HG03460 (cell line): ENCODE measurements around the gene RAPGEF1.

ENCODE experiments used
- ATAC-seq: cut with Tn5 transposase; IDR thresholded peaks from one replicate; pipeline ENCODE4 v1.9.1; 2021; ENCODE audit not compliant: unreplicated experiment

RAPGEF1 gene

DNA sequence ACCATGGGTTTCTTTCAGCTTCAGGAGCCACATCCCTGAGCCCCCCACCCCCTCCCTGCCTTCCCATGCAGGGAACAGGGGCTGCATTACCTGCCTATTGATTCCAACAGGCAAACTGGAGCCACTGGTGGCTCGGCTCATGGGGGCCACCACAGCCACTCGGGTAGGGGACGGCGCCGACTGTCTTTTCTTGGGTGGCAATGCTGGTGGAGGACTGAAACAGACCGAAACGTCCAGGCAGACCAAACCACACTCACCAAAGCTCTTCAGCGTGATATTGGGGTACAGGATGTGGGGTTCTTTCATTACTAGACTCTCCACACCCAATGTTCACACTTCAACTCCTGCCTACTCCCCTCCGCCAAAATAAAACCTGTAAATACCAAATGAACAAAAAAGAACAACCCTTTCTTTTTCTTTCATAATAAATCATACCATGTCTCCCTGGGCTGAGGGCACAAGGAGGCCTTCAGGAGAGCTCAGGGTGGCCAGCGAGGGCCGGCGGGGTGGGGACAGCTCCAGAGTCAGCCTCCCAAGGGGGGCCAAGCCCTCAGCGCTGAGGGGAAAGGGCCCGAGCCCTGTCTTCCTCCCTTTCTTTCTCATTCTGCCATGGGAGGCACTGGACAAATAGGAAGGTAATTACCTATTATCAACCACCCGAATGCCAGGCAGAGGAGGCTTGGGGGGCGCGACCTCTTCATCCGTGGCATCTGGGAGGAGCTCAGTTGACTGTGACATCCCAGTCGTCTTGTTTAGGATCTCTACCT lies 111.2 kb downstream of the RAPGEF1 start:
- ATAC-seq = no peak

GRCh38 chr9:131627648-131628458 lies 112.0 kb downstream of the RAPGEF1 start:
- ATAC-seq = no peak

DNA sequence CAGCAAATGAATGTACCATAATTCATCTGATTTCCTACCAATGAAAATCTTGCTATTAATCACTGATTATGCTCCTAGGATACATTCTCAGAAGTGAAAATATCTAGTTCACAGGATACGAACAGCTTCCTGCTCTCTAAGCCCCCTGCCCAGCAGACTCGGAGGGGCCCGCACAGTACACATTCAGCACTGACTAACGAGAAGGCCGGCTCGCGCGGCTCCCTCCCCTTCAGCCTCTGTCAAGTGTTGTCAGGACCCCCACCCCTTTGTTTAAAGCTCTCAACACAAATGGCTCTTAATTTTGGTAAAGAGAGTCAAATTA lies 112.6 kb downstream of the RAPGEF1 start:
- no peak for ATAC-seq

DNA sequence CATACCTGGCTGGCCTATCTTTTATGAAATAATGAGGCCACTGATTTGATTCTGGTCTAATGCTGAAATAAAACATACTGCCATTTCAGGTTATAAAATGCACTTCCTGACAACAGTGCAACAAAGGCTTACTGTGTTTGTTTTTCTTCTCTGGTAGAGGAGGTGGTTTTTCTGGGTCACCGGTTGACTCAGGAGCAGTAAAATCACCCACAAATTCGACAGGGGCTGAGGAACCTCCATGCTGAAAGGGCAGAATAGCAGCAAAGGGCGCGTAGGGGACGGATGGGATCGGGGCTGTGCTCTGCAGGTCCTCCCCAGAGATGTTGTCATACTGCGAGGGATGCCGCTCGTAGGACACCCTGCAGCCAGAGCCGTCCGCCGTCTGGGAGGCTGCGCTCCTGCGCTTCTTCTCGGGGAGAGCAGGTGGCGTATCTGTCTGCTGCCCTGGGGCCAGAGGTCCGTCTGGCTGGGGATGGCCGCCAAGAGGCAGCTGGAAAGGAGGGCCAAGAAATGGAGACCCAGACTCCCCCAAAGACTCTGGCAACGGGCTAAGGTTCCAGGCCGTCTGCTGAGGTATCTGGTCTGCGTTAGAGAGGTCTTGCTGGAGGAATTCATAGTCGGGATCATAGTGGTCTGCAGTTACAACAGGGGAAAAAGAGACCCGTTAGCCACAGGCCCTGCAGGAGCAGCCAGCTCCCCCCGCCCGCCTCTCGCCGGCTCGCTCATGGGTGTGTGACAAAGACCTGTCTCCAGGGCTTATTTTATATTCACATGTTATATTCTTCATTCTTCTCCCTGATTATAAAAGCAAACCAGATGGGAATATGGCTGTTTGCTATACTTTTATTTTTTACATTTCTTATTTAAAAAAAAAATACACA lies 113.8 kb downstream of the RAPGEF1 start:
- no peak for ATAC-seq

DNA sequence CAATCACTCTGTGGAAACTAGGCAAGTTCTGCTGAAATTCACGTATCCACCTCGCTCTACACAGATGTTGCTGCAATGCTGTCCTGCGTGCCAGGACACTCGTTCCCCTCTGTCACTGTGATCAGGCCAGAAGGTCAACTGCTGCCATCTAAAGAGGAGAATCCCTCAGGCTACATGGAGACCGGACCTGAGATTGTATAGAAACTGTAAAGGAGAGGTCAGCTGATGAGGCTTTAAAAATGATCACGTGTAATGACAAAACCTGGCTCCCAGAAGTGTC lies 114.4 kb downstream of the RAPGEF1 start:
- ATAC-seq = no peak

DNA sequence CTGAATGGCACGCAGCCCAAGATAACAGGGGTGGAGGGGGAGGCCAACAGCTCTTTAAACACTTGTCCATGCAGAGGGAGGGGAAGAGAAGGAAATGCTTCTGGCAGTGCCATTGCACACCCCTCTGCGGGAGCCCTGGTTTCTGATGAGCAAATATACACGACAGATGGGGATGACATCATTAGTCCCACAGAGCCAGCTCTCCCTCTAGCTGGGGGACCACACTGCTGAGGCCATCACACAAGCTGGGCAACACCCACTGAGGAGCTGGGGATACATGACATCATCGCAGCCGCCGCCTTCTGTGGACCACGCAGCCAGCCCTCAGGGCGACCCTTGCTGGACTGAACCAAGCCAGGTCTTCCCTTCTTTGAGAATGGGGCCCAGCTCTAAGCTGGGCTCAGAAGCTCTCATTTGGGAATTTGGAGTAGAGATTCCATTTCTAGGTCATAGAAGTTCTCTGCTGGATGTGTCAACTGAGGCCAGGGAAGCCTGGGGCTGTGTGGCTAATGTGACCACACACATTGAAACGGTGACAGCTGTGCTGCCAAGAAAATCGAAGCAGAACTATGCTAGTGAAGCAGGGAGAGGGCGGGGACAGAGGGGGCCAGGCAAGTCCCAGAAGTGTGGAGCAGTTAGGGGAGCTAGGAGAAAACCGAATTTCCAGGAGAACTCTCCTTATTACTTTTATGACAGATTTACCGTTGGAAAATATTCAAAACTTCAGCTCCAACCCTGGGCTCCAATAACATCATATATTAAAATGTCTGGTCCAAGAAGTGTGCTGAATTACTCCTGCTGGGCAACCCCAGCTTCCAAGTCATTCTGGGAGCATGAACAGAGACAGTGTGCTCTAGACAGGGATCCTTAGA lies 115.0 kb downstream of the RAPGEF1 start:
- no peak for ATAC-seq

- ATAC-seq = no peak
Observed at GRCh38 chr9:131623655-131624330, 116.1 kb downstream of the RAPGEF1 start.

DNA sequence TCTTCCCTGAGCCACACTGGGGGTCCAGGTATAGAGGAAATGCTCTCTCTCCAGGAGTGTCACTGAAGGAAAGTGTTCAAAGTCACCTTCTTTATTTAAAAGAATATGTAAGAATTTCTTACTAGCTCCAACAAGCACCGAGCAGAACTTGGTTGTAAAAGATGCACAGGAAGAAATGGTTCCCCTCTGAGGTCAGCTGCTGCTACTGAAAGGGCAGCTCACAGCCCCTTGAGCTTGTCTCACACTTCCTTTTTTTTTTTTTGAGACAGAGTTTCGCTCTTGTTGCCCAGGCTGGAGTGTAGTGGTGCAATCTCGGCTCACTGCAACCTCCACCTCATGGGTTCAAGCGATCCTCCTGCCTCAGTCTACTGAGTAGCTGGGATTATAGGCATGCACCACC lies 117.4 kb downstream of the RAPGEF1 start:
- ATAC-seq = no peak

DNA sequence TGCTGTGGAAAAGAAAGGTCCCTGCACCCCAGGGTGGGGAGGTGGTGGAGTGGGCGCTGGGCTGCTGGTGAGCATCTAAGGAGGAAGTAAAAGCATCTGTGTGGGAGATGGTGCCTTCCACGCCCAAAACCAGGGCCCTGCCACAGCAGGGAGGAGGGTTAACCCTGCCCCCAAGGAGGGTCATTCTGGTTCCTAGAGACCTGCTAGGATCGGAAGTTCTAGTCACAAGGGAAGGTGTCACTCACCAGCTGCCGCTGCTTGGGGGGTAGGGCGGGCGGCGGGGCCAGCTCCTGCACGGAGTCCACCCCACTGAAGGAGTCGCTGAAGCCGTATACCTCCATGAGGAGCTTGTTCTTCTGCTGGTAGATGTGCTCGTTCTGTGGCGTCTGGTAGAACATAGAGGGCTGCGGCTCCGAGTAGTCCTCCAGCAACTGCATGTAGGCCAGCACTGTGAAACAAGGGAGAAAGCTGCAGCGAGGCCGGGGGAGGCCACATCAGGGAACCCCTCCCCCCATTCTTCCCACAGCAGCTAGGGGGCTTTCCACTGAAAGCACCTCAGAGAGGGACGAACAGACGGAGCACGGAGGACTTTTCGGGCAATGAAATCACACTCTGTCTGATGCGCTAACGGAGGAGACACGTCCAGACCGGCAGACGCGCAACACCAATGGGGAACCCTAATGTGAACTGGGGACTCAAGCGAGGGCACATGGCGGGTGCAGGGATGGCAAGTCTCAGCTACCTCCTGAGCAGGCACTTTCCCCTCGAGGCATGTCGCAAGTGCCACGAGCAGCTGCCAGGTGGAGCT lies 118.1 kb downstream of the RAPGEF1 start:
- peak; percentile 47 for ATAC-seq

DNA sequence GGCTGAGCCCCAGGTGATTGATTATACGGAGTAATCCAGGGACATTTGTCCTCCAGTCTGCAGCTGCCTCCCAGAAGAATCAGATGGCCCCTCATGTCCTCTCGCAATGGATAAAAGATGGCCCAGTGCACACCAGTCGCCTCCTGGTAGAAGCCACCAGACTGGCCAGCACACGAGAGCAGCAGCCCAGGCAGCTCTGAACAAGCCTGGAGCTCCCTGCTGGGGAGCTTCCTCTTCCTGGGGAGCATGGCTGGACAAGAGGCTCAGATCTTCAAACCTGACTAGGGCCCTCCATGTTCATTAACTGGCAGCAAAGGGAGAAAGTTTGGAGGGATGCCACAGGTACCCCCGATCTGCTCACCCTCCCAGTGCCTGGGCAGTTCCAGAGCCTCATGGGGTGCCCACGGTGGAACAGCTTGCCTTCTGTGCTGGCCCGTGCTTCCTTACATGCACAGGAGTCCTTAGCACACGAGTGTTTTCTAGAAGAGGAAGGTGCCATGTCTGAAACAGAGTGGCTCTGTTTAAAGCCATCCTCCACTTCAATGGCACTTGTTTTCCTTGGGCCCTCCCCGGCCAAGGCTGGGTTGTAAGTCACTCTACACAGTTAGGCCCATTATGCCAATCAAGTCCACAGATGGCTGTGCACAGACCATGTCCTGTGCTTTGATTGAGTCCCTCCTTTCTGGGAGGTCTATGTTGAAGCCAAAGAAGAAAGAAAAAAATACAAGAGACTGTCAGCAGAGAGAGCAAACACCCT lies 118.9 kb downstream of the RAPGEF1 start:
- no peak for ATAC-seq

DNA sequence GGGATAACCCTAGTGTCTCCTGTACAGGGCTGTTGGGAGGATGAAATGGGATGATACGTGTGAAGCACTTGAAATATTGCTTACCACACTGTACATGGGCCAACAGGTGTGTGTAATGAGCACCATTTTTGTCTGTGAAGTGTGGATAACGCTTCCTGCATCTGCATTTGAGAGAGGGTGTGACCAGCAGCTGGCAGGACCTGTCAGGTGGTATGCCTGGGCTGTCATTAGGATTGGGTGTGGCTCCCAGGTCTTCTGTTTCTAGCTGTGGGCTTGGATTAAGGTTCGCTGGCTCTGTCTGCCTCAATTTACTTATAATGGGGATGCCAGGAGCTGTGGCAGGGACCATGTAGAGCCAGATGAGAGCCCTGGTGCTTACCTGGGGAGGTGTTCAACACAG lies 120.2 kb downstream of the RAPGEF1 start:
- no peak for ATAC-seq

DNA sequence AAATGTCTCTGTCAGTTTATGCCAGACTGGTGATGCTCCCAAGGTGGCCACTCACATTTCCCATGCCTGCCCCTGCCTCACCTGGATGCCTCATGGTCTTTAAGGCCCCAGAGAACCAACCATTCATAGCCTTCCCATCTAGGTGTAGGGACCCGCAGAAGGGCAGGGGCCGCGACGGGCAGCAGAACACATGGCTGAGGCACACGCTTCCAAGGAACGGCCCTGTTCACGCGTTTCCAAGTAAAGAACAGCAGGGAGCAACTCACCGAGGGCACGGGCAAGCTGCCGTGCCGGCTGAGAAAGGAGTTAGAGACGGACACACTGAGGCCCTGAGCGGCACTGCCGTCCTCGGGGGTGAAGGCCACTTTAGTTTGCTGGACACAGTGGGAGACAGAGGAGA lies 121.1 kb downstream of the RAPGEF1 start:
- no peak for ATAC-seq

- no peak for ATAC-seq
Observed at GRCh38 chr9:131618071-131618479, 121.8 kb downstream of the RAPGEF1 start.

DNA sequence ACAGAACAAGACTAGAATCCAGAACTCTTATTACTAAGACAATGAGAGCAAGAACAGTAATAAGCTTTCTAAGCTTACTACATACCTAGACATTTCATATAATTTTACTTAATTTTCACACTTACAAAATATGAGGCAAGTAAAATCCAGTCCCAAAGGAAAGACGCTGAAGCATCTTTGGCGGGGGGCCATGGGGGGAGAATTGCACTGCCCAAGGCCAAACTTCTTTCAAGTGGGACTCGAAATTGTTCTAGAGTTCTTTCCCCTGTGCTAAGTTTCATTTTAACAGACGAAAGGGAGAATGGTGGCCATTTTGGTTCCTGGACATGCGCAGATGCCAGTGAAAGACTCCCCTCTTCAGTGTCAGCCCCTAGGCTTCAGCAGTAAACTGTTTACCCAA lies 122.3 kb downstream of the RAPGEF1 start:
- ATAC-seq = no peak

- no peak for ATAC-seq
Observed at GRCh38 chr9:131616983-131617604, 122.8 kb downstream of the RAPGEF1 start.

DNA sequence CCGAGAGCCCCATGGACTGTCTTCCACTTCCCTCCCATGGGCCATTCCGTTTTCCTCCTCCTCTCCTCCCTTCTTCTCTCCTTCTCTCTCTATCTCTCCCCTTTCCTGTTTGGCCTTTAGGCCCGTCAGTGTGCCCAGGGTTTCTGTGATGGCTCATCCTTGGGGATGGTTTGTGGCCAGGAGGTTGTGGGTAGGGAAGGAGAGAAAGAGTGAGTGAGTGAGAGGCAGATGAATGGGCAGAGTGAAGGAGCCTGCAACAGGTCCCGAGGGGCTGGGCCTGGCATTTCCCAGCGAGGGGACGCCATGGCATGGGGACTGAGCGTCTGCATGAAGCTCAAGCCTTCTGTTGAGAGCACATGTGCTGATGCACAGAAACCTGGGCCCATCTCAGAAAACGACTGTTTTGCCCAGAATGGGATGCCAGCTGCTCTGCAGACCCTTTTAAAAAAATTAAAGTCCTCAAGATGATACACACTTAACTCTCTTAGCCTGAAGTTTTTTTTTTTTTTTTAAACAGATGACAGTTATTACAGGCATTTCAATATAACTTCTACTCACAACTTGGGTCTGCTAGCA lies 125.4 kb downstream of the RAPGEF1 start:
- no peak for ATAC-seq

GRCh38 chr9:131613921-131614320 lies 126.0 kb downstream of the RAPGEF1 start:
- ATAC-seq = no peak

- ATAC-seq = no peak
Observed at GRCh38 chr9:131612851-131613250, 127.0 kb downstream of the RAPGEF1 start.
